HG02943 (cell line): ENCODE results near the gene FOSB.
"Not testable (repeated sequence)": the region's sequence is repeated elsewhere in the genome, so short reads cannot be mapped to it uniquely, and the experiment has no call there.

Source experiments
- ATAC-seq: cut with Tn5 transposase; IDR thresholded peaks from one replicate; pipeline ENCODE4 v1.9.1; 2021; ENCODE audit warnings: mild to moderate bottlenecking, low read depth, moderate library complexity; ENCODE audit not compliant: unreplicated experiment

The FOSB gene

DNA sequence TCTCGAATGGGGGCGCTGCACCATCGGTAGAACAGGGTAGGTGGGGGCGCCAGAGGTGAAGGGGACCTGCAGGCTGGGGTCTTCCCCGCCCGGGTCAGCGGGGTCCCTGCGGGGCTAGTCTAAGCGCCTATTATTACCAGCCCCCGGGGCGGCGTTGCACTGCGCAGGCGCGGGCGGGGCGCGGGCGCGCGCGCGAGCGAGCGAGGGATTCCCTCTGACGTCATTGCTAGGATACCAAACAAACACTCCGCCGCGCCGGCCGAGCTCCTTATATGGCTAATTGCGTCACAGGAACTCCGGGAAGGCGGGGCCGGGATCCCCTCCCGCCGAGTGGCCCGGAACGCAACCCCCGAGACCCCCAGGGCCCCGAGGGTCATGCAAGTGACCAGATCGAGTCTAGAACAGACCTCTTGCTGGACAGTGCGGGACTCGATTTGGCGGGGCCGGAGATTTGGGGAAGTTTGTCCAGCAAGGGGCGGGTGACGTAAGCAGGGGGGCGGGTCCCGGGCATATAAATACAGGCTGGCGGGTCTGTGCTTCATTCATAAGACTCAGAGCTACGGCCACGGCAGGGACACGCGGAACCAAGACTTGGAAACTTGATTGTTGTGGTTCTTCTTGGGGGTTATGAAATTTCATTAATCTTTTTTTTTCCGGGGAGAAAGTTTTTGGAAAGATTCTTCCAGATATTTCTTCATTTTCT, at the start of gene FOSB:
Gene FOSB (plus strand): TSS at position 541 of the 703 bp plus-strand sequence. CDS start 591 bp downstream, outside the sequence.
- ATAC-seq, result peak; percentile 52

- ATAC-seq, result no peak
Observed at GRCh38 chr19:45418802-45419201, 49.0 kb upstream of the FOSB start.

- ATAC-seq, result no peak
Observed at GRCh38 chr19:45419396-45419795, 48.4 kb upstream of the FOSB start.

DNA sequence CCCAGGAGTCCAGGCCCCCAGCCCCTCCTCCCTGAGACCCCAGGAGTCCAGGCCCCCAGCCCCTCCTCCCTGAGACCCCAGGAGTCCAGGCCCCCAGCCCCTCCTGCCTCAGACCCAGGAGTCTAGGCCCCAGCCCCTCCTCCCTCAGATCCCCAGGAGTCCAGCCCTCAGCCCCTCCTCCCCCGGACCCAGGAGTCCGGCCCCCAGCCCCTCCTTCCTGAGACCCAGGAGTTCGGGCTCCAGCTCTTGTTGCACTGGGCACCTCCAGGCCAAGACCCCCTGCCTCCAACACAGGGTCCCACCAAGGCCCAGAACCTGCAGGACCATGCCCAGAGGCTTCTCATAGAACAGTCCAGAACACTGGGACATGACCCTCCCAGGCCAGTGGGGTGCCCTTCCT, 47.9 kb upstream of the FOSB start:
- no peak for ATAC-seq

- no peak for ATAC-seq
Observed at GRCh38 chr19:45420356-45420755, 47.4 kb upstream of the FOSB start.

- ATAC-seq, result no peak
Observed at GRCh38 chr19:45420871-45421270, 46.9 kb upstream of the FOSB start.

- no peak for ATAC-seq
Observed at GRCh38 chr19:45421947-45422498, 45.8 kb upstream of the FOSB start.

GRCh38 chr19:45423033-45423588, 44.7 kb upstream of the FOSB start:
- ATAC-seq, result no peak

GRCh38 chr19:45423589-45424190, 44.1 kb upstream of the FOSB start, which contains the start of gene ERCC1:
Gene ERCC1, minus strand, starts transcription at chr19:45423917. Its CDS starts 543 bp downstream, at chr19:45423374.
- ATAC-seq, result peak; percentile 58

- no peak for ATAC-seq
Observed at GRCh38 chr19:45424191-45425058, 43.4 kb upstream of the FOSB start.

DNA sequence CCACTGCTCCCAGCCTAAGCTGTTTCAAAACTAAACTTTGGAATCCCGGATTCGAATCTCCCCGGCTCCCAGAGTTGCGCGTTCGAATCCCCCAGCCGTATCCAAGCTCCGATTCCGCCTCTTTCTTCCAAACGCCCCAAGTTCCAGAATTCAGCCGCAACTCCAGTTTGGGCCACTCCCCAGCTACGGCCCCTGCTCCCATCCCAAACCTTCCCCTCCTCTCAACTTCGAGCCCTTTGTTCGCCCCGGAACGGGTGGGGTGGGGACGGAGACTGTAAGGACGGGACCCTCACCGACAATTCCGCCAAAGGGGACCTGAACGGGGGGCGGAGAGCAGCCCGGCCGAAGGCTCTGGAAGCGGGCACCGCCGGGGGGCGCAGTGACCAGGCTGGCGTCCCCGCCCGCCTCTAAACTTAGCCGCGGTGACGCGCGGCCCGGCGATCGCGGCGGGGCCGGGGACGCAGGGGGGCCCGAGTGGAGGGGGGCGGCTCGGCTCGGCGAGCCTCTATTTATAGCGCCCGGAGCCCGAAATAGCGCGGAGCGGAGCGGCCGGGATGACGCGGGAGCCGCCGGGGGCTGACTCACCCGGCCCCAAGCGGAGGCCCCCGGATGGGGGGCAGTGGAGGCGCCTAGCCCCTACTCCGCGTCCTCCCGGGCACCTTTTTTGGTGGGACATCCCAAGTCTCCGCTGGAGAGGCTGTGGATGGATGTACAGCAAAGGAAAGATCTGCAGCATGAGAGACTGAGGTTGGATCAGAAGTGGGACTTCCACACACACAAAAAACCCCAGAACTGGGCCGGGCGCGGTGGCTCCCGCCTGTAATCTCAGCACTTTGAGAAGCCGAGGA, 39.2 kb upstream of the FOSB start:
- no peak for ATAC-seq

GRCh38 chr19:45429896-45430295, 37.9 kb upstream of the FOSB start:
- not testable (repeated sequence) for ATAC-seq

GRCh38 chr19:45431008-45431407, 36.8 kb upstream of the FOSB start:
- ATAC-seq, result not testable (repeated sequence)

GRCh38 chr19:45432543-45432942, 35.3 kb upstream of the FOSB start:
- not testable (repeated sequence) for ATAC-seq

- ATAC-seq, result no peak
Observed at GRCh38 chr19:45437328-45437727, 30.5 kb upstream of the FOSB start.

- ATAC-seq, result no peak
Observed at GRCh38 chr19:45439190-45439568, 28.6 kb upstream of the FOSB start.

DNA sequence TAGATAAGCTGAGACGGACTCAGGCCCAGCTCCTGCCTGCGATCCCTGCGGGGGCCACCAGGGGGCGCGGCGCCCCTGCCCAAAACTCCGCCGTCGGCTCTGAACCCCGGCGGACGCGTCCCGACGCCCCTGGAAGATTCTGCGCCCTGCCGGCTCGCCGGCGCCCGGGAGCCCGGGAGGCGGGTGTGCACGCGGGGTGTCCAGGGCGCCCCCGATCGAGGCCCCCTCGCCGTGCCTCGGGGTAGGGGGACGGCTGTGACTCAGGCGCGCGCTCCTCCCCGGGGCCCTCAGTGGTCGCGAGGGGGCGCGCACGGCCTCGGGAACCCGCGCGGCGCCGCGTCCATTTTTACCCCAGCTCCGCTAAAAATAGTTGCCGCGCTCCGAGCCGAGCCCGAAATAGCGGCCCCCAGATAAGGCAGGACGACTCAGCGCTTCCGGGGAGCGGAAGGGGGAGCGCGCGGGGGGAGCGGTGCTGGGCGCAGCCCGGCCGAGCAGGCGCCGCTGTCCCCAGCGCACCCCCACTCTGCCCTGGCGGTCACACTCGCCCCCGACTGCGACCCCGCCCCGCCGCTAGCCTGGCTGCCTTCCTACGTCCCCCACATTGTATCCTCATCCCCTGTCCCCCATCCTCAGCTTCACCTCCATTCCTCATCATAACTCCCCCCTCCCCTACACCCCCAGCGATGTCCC, 28.1 kb upstream of the FOSB start:
- peak; percentile 48 for ATAC-seq

DNA sequence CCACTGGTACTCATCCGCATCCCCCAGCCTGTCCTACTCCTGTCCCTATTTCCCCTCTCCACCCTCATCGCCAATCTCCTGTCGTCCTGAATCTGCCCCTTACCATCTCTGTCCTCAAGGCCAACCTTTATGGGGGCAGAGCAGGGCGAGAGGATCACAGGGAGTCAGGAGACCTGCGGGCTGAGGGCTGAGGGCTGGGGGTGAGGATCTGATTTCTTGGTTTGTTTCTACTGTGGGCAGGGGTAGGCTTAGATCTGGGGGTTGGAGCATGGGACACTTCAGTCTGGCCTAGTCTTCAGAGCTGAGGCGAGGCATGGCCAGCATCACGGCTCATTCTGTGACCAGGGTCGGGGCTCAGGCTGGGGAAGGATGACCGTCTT, 27.5 kb upstream of the FOSB start:
- no peak for ATAC-seq
